GM12878 (cell line): Measurements from ENCODE around the gene ASIC5. TPM values are rescaled to one million over a fixed set of nuclear protein-coding genes. Genes with fewer than 3 reads are reported as not detected.

ENCODE experiments used
- ATAC-seq: fragments of 200-7000 bp; cut with Tn5 transposase; 3 replicates; pipeline ENCODE4 v1.9.1; 2020; ENCODE audit warnings: mild to moderate bottlenecking, moderate library complexity
- BruUV-seq: library from RNA; stranded (reverse); fragments of 400-500 nt; replicated peaks from 2 replicates; lab custom pipeline; 2021; lab: Mats Ljungman, UMichigan
- CTCF ChIA-PET: fragments of 300-600 bp; sonication (Branson Sonifier 250); formaldehyde crosslinking; extraction: SDS; loops from one replicate; lab custom pipeline; 2021; ENCODE audit warnings: inconsistent platforms; lab: Yijun Ruan, JAX
- POLR2A ChIA-PET: fragments of 350-600 bp; formaldehyde crosslinking; extraction: SDS; loops from one replicate; lab custom pipeline; 2021; ENCODE audit warnings: inconsistent platforms; lab: Charles Lee
- RAD21 ChIA-PET: fragments of 300-600 bp; sonication (Branson Sonifier 250); formaldehyde crosslinking; loops from one replicate; lab custom pipeline; 2023; ENCODE audit warnings: antibody characterized with exemption; ENCODE audit not compliant: unreplicated experiment; lab: Charles Lee
- SMC1A ChIA-PET: fragments of 300-600 bp; sonication (Branson Sonifier 250); formaldehyde crosslinking; loops from one replicate; lab custom pipeline; 2023; ENCODE audit not compliant: unreplicated experiment, uncharacterized antibody; lab: Charles Lee
- DNase-seq: peaks from one replicate; pipeline ENCODE4 v3.0.0-alpha.2; 2011; ENCODE audit warnings: low read depth, low spot score
- FAIRE-seq: peaks from 3 replicates; lab custom pipeline; 2011; peaks lifted over from hg19 to GRCh38; lab: Jason Lieb, UNC
- H2AFZ ChIP-seq: 2 replicates; pipeline ENCODE4 v1.6.0; 2011; ENCODE audit warnings: low read depth, low read length, control low read depth; ENCODE audit not compliant: control insufficient read depth
- H3K27ac ChIP-seq: 2 replicates; pipeline ENCODE4 v1.5.1; 2011; ENCODE audit warnings: control low read depth; ENCODE audit not compliant: control insufficient read depth, insufficient read depth
- H3K27me3 ChIP-seq, 2 experiments: replicated peaks in 1 of 2; 2 replicates each; pipeline versions ENCODE4 v1.6.0 to v1.6.1; 2011; ENCODE audit warnings: low read length in 1 of 2; ENCODE audit not compliant: control insufficient read depth in 2 of 2, insufficient read depth in 2 of 2
- H3K36me3 ChIP-seq, 2 experiments: 2 replicates each; pipeline ENCODE4 v1.5.1; 2011; ENCODE audit warnings: low read length in 1 of 2; ENCODE audit not compliant: control insufficient read depth in 2 of 2, insufficient read depth in 2 of 2
- H3K4me1 ChIP-seq: 2 replicates; pipeline ENCODE4 v1.6.1; 2011; ENCODE audit warnings: mild to moderate bottlenecking, low read length, moderate library complexity, mixed read lengths; ENCODE audit not compliant: control insufficient read depth, insufficient read depth
- H3K4me2 ChIP-seq: 2 replicates; pipeline ENCODE4 v1.6.0; 2011; ENCODE audit warnings: control low read depth; ENCODE audit not compliant: control insufficient read depth, insufficient read depth
- H3K4me3 ChIP-seq: fragments of 200-600 bp; sonication (generic); 2 replicates; pipeline ENCODE4 v1.5.1; 2016
- H3K79me2 ChIP-seq: 2 replicates; pipeline ENCODE4 v1.6.0; 2011; ENCODE audit warnings: low read length; ENCODE audit not compliant: control insufficient read depth, insufficient read depth
- H3K9ac ChIP-seq: 2 replicates; pipeline ENCODE4 v1.8.0; 2011; ENCODE audit warnings: low read length, control low read depth, mixed read lengths; ENCODE audit not compliant: control insufficient read depth, insufficient read depth
- H3K9me3 ChIP-seq: replicated peaks from 3 replicates; pipeline ENCODE4 v1.5.1; 2011; ENCODE audit warnings: mild to moderate bottlenecking, low read length; ENCODE audit not compliant: control insufficient read depth, insufficient read depth
- H4K20me1 ChIP-seq: 2 replicates; pipeline ENCODE4 v1.6.0; 2011; ENCODE audit not compliant: control insufficient read depth, insufficient read depth
- CREM ChIP-seq: IDR thresholded peaks from 2 replicates; pipeline ENCODE4 v1.6.1; 2014; ENCODE audit warnings: antibody characterized with exemption, low read depth
- DPF2 ChIP-seq: fragments of 450-650 bp; IDR thresholded peaks from 2 replicates; pipeline ENCODE4 v1.6.1; 2017; ENCODE audit warnings: mild to moderate bottlenecking
- FOXM1 ChIP-seq: IDR thresholded peaks from 2 replicates; pipeline ENCODE4 v1.6.1; 2012; ENCODE audit warnings: low read depth, mild to moderate bottlenecking, inconsistent platforms, low read length, moderate library complexity
- IKZF1 ChIP-seq: fragments of 450-650 bp; conservative IDR thresholded peaks from 2 replicates; pipeline ENCODE4 v1.6.1; 2017; ENCODE audit warnings: antibody characterized with exemption, mild to moderate bottlenecking
- NBN ChIP-seq: fragments of 450-650 bp; IDR thresholded peaks from 2 replicates; pipeline ENCODE4 v1.6.1; 2016
- NFYB ChIP-seq: IDR thresholded peaks from 2 replicates; pipeline ENCODE4 v1.6.1; 2011; ENCODE audit warnings: low read depth, mild to moderate bottlenecking, low read length, improper control_type of control experiment, moderate library complexity; ENCODE audit not compliant: insufficient read depth
- RBBP5 ChIP-seq: fragments of 200-600 bp; sonication (generic); conservative IDR thresholded peaks from 2 replicates; pipeline ENCODE4 v1.6.1; 2016
- SUZ12 ChIP-seq: fragments of 200-600 bp; sonication (generic); IDR thresholded peaks from one replicate; pipeline ENCODE4 v1.6.1; 2018; ENCODE audit warnings: antibody characterized with exemption, mild to moderate bottlenecking; ENCODE audit not compliant: unreplicated experiment
- TAF1 ChIP-seq: IDR thresholded peaks from 2 replicates; pipeline ENCODE4 v1.6.1; 2011; ENCODE audit warnings: mild to moderate bottlenecking, low read depth, low read length, borderline replicate concordance
- in situ Hi-C: fragments of 300-500 bp; cut with MboI; formaldehyde crosslinking; loops from 9 replicates; pipeline ENCODE4 v1.14.3; 2018; ENCODE audit warnings: mixed read lengths
- intact Hi-C: fragments of 100-400 bp; cut with micrococcal nuclease; formaldehyde crosslinking; loops from one replicate; pipeline ENCODE4 v1.14.2; 2022; ENCODE audit not compliant: unreplicated experiment
- polyA plus RNA-seq, 11 experiments: library from polyadenylated mRNA; depleted of rRNA in 4 of 11; unstranded in 6 of 11; stranded (reverse) in 5 of 11; fragments of >200 nt; fragmentation: Nextera tagmentation in 4 of 11; fragmentation: Illumina TruSeq in 1 of 11; extraction: Ambion mirVana in 4 of 11; extraction: Trizol in 1 of 11; gene quantifications; 1 replicate in 1 of 11; 2 replicates in 10 of 11; pipeline versions ENCODE4 v1.2.1 to v1.2.3, GENCODE V29; 2011 to 2016; ENCODE audit warnings: inconsistent platforms in 2 of 11, missing spikeins in 2 of 11, low read depth in 1 of 11
- total RNA-seq, 4 experiments: library from RNA; depleted of rRNA in 3 of 4; stranded (reverse); fragments of >200 nt in 3 of 4; fragmentation: Illumina TruSeq in 1 of 4; extraction: Trizol in 1 of 4; gene quantifications; 2 replicates each; pipeline versions ENCODE4 v1.2.1 to v1.2.3, GENCODE V29; 2013 to 2021
- TF ChIP-seq, protein P1 (sequence below): fragments of 450-650 bp; IDR thresholded peaks from 2 replicates; pipeline ENCODE4 v1.6.1; 2016; ENCODE audit warnings: mild to moderate bottlenecking, moderate library complexity, borderline replicate concordance
- TF ChIP-seq, protein P2 (sequence below): fragments of 450-650 bp; IDR thresholded peaks from 2 replicates; pipeline ENCODE4 v1.6.1; 2016; ENCODE audit warnings: mild to moderate bottlenecking

Gene ASIC5
- total and polyA plus RNA-seq, 10 of the 15 experiments (the other 5 are each of a cell fraction or from before 2014, with no cell fraction given) = not detected

DNA sequence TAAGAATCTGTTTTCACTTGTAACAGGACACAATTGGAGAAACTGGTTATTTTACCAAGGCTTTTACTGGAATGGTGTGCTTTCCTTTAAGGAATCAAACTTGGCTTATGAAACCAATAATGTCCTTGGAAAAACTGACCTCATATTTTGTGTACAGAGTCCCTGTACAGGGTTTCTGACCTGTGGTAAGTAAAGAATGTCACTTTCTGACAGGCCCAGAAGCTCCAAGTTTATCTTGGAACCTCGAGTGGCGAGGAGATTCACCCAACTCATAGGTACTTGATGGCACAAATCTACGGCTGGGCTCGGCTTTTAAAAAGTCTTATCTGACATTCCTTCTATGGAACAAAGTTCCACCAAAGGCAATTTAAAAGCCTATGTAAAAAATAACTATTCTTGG lies 17.0 kb downstream of the ASIC5 start (continued):
- no peak for TF ChIP-seq DPF2
- no peak for TF ChIP-seq IKZF1
- TF ChIP-seq, protein P1, sequence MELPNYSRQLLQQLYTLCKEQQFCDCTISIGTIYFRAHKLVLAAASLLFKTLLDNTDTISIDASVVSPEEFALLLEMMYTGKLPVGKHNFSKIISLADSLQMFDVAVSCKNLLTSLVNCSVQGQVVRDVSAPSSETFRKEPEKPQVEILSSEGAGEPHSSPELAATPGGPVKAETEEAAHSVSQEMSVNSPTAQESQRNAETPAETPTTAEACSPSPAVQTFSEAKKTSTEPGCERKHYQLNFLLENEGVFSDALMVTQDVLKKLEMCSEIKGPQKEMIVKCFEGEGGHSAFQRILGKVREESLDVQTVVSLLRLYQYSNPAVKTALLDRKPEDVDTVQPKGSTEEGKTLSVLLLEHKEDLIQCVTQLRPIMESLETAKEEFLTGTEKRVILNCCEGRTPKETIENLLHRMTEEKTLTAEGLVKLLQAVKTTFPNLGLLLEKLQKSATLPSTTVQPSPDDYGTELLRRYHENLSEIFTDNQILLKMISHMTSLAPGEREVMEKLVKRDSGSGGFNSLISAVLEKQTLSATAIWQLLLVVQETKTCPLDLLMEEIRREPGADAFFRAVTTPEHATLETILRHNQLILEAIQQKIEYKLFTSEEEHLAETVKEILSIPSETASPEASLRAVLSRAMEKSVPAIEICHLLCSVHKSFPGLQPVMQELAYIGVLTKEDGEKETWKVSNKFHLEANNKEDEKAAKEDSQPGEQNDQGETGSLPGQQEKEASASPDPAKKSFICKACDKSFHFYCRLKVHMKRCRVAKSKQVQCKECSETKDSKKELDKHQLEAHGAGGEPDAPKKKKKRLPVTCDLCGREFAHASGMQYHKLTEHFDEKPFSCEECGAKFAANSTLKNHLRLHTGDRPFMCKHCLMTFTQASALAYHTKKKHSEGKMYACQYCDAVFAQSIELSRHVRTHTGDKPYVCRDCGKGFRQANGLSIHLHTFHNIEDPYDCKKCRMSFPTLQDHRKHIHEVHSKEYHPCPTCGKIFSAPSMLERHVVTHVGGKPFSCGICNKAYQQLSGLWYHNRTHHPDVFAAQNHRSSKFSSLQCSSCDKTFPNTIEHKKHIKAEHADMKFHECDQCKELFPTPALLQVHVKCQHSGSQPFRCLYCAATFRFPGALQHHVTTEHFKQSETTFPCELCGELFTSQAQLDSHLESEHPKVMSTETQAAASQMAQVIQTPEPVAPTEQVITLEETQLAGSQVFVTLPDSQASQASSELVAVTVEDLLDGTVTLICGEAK = no peak
- TF ChIP-seq, protein P2, sequence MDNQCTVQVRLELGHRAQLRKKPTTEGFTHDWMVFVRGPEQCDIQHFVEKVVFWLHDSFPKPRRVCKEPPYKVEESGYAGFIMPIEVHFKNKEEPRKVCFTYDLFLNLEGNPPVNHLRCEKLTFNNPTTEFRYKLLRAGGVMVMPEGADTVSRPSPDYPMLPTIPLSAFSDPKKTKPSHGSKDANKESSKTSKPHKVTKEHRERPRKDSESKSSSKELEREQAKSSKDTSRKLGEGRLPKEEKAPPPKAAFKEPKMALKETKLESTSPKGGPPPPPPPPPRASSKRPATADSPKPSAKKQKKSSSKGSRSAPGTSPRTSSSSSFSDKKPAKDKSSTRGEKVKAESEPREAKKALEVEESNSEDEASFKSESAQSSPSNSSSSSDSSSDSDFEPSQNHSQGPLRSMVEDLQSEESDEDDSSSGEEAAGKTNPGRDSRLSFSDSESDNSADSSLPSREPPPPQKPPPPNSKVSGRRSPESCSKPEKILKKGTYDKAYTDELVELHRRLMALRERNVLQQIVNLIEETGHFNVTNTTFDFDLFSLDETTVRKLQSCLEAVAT = no peak
- TF ChIP-seq, all 136 proteins: peak for 0

DNA sequence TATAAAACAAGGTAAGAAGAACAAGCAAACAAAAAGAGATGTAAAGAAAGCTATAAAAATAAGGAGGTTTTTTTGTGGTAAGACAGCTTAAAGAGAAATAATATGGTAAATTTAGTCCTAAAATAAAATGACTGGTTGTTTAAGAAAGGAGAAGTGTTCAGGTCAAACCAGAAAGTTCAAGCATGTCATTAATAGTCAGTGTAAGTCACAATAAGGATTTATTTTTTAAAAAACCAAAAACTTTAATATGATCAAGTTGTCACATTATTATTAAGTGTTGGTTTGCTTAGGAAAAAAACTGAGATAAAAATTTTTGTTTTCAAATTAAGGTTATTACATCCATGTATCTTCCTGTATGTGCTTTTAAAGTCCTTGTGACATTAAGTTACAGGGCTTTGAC lies 19.1 kb downstream of the ASIC5 start:
- no peak overlapping the region for H3K4me2 ChIP-seq
- in situ Hi-C loops (no loop called here), intact Hi-C loops (no loop called here)
- FAIRE-seq (no peak), ATAC-seq (no peak), DNase-seq (no peak)
- no peak overlapping the region for H3K4me3 ChIP-seq
- no TSS peak for BruUV-seq
- SMC1A ChIA-PET = interaction anchor here (0.8 to 3.2 kb wide), 3 partner anchors 13 to 102 kb away, joined by 3 to 9 read pairs (median 3); partner anchors contain the start of gene ASIC5
- POLR2A ChIA-PET = no interaction called here
- H2AFZ ChIP-seq = no peak overlapping the region
- TF ChIP-seq NFYB (no peak), CREM (no peak), FOXM1 (no peak), RBBP5 (no peak), SUZ12 (no peak), NBN (no peak), TAF1 (no peak)
- H3K27me3 ChIP-seq = no peaks in the 10 kb centered on the region
- no peaks in the 10 kb centered on the region for H3K79me2 ChIP-seq
- CTCF ChIA-PET = no interaction called here
- H3K36me3 ChIP-seq = no peaks in the 10 kb centered on the region
- H3K9me3 ChIP-seq = no peaks in the 10 kb centered on the region
- H3K4me1 ChIP-seq = no peaks in the 10 kb centered on the region
- RAD21 ChIA-PET = no interaction called here
- no peak overlapping the region for H3K9ac ChIP-seq
- H3K27ac ChIP-seq = no peak overlapping the region
- H4K20me1 ChIP-seq = no peaks in the 10 kb centered on the region
